Stomach (tissue), 4 donors: ENCODE measurements around the gene IL16.

ENCODE experiments used
- CTCF ChIP-seq, 7 experiments: fragments of 450-650 bp in 4 of 7; fragments of 200-600 bp in 3 of 7; sonication (generic) in 3 of 7; IDR thresholded peaks; one replicate each; pipeline ENCODE4 v1.5.1; 2016 to 2019; ENCODE audit warnings: antibody characterized with exemption in 7 of 7, control low read depth in 2 of 7, mild to moderate bottlenecking in 1 of 7
- EP300 ChIP-seq: sonication (generic); formaldehyde crosslinking; IDR thresholded peaks from one replicate; pipeline ENCODE4 v1.6.1; 2017; ENCODE audit warnings: antibody characterized with exemption
- POLR2A ChIP-seq, 4 donors: fragments of 450-650 bp; IDR thresholded peaks; one replicate each; pipeline ENCODE4 v1.6.1; 2016; ENCODE audit warnings: antibody characterized with exemption in 4 of 4, control low read depth in 2 of 4, mild to moderate bottlenecking in 1 of 4, moderate library complexity in 1 of 4
- POLR2AphosphoS5 ChIP-seq, 3 donors: sonication (generic); formaldehyde crosslinking; IDR thresholded peaks; one replicate each; pipeline ENCODE4 v1.6.1; 2016; ENCODE audit warnings: antibody characterized with exemption in 3 of 3

- TF ChIP-seq CTCF (IDR thresholded peaks at IDR 0.05) (no peak), POLR2A (IDR thresholded peaks at IDR 0.05) (no peak), POLR2AphosphoS5 (IDR thresholded peaks at IDR 0.05) (no peak), EP300 (no peak)
These were observed 91.9 kb downstream of the IL16 start for GRCh38 chr15:81288616-81289015.
